ENCODE measurements around the gene NCCRP1.

Gene NCCRP1, protein sequence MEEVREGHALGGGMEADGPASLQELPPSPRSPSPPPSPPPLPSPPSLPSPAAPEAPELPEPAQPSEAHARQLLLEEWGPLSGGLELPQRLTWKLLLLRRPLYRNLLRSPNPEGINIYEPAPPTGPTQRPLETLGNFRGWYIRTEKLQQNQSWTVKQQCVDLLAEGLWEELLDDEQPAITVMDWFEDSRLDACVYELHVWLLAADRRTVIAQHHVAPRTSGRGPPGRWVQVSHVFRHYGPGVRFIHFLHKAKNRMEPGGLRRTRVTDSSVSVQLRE

DNA sequence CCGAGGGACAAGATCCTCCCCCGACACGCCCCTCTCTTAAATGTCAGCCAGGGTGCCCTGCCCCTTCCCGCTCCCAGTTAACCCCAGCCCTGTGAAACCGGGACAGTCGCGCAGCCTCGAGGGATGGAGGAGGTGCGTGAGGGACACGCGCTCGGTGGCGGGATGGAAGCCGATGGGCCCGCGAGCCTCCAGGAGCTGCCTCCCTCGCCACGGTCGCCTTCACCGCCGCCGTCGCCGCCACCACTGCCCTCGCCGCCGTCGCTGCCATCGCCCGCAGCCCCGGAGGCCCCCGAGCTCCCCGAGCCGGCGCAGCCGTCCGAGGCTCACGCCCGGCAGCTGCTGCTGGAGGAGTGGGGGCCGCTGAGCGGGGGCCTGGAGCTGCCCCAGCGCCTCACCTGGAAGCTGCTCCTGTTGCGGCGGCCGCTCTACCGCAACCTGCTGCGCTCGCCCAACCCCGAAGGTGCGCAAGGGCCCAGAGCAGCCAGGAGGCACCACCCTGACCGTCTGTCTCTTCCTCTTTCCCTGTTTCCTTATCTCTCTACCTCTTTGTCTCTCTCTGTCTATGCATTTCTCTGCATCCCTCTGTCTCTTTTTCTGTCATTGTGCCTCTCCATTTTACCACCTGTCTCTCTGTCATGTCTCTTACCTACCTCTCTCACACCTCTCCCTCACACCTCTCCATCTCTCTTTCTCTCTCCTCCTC lies at the start of gene NCCRP1:
TSS of gene NCCRP1 (plus strand) at position 105 of the 703 bp plus-strand sequence. CDS start at position 124, 19 bp downstream.
- no peak for DNase-seq (ENCODE audit: low spot score)

DNA sequence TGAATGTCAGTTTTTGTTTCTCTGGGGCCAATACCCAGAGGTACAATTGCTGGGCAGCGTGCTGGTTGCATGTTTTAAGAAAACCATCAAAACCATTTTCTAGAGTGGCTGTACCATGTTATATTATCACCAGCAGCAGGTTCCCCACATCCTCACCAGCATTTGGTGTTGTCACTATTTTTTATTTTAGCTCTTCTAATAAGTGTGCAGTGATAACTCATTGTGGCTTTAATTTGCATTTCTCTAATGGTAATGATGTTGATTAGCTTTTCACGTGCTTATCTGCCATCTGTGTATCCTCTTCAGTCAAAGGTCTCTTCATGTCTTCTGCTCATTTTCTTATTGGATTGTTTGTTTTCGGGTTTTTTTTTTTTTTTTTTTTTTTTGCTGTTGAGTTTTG lies 49.3 kb upstream of the NCCRP1 start:
- DNase-seq (ENCODE audit: low spot score) = no peak

DNA sequence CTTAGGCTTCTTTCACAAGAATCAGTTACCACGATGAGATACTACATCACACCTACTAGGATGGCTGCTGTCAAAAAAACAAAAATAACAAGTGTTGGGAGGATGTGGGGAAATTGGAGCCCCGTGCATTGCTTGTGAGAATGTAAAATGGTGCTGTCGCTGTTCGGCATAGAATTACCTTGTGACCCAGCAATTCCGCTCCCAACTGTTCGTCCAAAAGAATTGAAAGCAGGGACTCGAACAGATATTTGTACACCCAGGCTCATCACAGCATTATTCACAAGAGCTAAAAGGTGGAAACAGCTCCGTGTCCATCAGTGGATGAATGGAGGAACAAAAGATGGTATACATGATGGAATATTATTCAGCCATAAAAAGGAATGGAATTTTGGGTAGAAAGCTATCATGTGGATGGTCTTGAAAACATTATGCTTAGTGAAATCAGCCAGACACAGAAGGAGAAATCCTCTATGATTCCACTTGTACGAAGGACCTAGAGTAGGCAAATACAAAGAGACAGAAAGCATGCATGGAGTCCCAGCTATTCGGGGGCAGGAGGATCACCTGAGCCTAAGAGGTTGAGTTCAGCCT lies 47.7 kb upstream of the NCCRP1 start:
- DNase-seq (ENCODE audit: low spot score) = no peak

DNA sequence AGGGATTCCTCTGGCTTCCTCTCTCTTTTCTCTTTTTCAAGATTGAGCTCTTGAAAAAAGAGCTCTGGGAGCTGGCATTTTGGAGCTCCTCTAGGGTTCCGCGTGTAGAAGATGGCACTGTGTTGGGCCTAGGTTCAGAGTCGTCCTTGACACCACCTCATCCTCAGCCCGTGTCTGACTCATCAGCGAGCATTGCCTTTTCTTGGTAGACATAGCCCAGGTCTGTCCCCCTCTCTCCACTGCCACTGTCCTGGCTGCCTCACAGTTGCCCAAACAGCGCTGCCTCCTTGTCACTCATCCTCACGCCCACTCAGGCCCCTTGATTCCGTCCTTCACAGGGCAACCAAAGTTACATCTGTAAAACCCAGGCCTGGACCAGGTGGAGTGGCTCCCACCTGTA lies 46.5 kb upstream of the NCCRP1 start:
- no peak for DNase-seq (ENCODE audit: low spot score)

DNA sequence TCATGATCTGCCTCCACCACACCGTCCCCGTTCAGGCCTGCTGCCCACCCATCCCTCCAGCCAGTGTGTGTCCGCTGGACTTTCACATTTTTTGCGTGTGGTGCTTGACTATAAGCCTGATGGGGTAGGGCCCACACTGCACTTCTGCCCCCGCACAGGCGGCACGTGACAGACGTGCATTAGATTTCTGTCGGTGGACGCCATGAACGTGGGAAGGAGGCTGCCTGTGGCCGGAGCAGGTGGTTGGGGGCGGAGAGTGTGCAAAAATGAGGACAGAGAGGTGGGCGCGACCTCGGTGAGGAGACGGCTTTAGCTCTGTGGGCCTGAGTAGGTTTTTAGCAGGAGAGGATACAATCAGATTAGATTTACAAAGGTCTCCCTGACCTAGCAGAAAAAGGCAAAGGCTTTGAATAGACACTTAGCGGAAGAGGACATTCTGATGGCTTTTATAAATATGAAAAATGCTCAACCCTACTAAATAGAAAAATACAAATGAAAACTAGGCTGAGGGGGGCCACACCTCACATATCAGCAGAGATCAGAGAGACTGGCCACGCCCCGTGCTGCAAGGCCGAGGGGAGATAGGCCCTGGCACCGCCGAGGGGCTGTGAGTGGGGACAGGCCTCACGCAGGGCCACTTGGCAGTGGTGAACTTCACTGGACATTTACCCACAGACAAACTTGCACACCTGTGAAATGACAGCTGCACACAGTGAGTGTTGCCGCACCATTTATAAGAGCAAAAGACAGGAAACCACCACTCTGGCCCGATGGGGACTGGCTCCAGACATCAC lies 45.8 kb upstream of the NCCRP1 start:
- DNase-seq (ENCODE audit: low spot score) = no peak

DNA sequence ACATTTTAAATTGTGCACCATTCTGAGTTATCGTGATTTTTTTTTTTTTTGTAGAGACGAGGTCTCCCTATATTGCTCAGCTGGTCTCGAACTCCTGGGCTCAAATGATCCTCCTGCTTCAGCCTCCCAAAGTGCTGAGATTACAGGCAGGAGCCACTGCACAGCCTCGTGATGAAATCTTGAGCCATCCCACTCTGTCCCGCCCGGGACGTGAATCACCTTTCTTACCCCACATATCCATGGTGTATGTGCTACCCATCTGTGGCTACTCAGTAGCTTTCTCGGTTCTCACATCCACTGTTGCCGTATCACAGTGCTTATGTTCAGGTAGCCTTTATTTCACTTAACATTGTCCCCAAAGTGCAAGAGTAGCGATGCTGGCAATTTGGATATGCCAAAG lies 44.7 kb upstream of the NCCRP1 start:
- DNase-seq (ENCODE audit: low spot score) = no peak

DNA sequence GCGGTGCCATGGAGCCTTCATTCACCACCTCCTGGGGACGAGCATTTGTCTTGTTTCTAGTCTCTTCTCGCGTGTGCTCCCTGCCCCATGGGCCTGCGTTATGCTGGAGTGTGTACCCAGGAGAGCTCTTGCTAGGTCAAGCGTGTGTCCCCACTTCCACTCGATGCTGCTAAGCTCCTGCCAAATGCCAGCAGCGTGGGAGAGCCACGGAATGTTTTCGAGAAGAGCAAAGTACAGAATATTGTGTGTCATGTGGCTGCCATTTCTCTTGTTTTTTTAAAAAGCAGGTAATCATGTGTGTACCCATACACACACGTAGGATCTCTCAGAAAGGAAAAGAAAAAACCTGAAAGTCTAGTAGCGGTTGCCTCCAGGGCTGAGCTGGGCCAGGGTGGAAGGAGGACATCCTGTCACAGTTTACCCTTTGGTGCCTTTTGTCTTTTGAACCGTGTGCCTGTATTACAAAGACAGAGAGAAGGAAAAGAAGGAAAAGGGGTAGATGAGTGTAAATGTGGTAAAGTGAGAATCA lies 42.6 kb upstream of the NCCRP1 start:
- no peak for DNase-seq (ENCODE audit: low spot score)

DNA sequence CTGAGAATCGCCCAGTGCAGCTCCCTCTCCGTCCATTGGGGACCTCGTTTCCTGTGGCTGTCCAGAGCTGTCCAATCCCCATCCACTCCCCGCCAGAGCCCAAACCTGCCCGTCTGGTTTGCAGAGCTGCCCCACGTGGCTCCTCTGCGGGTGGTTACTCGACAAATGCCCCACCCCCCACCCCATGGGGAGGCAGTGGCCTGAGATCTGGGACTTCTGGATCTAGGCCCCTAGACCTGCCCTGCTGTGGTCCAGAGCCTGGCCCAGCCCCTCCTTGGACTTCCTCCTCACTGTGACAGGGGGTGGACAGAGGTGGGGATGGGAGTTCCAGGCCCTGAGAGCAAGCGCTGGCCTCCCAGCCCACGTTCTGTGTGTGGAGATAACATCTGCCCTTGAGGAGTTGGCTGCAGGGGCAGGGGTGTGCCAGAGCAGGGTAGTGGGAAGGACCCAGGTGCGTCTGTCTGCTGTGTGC lies 42.1 kb upstream of the NCCRP1 start:
- no peak for DNase-seq (ENCODE audit: low spot score)

DNA sequence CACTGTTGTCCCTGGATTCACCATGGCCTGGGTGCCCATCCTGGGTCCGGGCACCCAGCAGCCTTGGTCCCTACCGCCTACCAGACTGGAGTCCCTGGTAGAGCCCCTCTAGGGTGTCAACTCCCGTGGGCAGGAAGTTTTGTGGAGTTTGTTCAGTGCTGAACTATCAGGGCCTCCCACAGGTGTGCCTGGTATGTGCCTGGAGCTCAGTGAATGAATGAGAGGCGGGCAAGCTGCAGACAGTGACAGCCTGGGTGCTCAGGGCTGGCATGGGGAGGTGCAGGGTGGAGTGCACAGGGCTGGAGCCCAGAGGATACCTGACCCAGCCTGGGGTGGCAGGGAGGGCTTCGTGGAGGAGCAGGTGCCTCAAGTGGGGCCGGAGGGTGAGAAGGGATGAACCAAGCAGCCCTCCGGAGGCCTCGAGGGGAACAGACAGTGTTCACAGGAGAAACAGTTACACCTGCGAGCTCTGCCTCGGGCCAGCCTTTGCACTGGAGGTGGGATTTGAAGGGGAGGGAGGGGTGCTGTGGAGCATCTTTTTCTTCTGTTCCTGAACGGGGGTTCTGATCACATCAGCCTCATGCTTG lies 41.6 kb upstream of the NCCRP1 start:
- no peak for DNase-seq (ENCODE audit: low spot score)

DNA sequence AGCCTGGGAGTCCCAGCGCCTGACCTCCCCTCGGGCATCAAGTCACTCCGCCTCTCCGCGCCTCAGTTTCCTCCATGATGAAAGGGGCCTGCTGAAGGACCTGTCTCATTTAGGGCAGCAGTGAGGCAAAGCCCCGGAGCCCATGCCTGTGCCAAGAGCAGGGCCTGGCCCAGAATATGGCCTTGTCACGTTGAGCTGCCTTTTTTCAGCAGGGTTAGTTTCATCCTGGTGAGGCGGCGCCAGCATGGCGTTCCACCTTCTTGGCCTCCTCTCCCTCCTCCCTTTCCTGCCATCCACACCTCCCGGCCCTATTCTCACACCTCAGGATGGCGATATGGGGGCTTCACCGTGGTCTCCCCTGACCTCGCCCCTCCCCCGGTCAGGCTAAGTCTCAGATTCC lies 41.0 kb upstream of the NCCRP1 start:
- no peak for DNase-seq (ENCODE audit: low spot score)

DNA sequence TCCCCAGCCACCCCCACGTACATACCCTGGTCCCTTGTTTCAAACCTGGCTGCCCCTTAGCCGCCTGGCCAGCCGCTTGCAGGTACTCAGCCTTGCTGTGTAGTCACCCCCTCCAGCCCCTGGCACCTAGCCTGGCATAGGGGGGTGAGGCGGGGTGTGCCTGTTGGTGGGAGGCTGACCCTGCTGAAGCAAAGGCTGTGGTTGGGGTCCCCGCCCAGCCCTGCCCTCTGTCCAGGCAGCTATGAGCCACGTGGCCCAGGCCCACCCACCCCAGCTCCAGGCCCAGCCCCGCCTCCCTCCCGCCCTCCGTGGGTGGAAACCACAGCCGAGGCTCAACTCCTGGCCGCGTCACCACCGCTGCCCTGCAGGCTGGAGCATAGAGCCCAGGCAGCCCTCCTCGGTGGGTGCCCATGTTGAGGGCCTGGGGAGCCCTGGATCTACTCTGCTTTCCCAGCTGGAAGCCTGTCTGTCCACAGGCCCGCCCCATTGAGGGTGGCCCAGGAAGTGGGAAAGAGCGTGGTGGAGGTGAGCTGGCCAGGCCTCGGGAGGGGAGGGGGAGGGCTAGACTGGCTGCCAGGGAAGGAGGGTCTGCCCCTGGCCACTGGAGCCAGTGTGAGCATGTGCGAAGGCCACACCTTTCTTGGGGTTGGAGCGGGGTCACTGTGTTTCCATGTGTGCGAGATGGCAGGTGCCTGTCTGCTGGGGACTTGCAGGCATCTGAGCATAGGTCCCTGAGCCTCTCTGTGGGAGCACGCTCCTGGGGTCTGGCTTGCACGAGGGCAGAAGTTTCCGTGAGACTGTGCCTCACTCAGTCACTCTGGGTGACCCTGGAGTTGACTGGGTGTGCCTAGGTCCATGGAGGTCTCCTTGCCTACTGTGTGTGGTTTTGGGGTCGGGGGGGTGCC lies 40.2 kb upstream of the NCCRP1 start:
- DNase-seq (ENCODE audit: low spot score) = no peak

DNA sequence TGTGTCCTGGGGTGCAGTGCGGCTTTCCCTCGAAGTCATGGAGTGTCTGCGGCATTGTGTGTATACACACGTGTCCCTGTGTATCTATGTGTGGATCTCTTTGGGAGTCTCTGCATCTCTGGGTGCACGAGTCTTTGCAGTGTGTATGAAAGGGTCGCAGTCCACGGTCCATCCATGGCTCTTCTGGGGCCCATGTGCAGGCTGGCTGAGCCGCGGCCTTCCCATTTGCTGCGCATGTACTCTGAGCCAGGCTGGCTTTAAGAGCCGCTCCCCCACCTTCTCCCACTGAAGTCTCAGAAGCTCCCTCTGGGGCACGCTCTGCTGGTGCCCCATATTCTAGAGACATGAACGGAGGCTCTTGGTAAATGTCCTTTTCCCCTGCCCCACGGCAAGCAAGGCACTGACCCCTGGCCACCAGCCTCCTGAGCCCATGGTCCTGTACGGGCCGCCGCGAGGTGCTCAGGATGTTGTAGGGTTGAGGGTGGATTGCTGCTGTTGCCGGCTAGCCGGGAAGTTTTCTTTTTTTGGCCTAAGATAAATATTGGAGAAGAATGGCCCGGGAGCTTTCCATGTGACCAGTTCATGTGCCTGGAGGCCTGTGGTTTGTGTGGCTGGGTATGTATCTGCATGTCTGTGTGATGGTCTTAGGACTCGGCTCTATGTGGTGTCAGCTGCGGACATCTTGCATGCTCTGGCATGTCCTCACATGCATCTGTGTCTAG lies 39.3 kb upstream of the NCCRP1 start:
- no peak for DNase-seq (ENCODE audit: low spot score)

DNA sequence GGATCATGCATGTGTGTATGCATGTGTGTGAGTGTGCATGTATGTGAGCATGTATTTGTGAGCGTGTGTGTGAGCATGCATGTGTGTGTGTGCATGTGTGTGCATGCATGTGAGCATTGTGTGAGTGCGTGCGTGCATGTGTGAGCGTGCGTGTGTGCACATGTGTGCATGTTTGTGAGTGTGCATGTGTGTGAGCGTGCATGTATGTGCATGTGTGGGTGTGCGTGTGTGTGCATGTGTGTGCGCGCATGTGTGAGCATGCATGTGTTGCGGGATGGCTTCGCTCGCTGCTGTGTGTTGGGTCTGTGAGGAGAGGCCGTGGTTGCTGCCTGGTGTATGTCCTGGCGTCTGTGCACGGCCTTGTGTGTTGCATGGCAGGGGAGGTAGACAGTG lies 38.8 kb upstream of the NCCRP1 start:
- DNase-seq (ENCODE audit: low spot score) = no peak

DNA sequence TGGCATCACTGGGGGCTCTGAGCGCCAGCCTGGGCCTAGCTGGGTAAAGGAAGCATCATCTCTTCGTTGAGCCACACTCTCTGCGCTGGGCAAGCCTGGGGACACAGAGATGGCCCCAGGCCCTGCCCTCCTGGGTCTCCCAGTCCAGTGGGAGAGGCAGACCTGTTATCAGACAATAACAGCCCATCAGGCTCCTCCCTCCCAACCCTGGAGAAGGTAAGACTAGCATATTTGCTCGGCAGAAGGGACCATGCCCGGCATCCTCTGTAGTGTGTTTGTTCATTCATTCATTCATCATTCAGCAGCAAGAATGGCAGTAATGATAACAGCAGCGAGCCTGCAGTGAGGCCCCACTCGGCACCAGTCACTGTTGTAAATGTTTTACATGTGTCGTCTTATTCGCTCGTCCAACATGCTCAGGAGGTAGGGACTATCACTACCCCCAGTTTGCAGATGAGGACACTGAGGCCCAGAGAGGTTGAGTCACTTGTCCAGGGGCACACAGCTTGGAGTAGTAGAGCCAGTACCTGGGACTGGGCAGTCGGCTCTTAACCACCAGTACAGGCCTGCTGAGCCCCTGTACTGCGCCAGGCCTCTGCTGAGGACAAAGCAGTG lies 38.0 kb upstream of the NCCRP1 start:
- no peak for DNase-seq (ENCODE audit: low spot score)

DNA sequence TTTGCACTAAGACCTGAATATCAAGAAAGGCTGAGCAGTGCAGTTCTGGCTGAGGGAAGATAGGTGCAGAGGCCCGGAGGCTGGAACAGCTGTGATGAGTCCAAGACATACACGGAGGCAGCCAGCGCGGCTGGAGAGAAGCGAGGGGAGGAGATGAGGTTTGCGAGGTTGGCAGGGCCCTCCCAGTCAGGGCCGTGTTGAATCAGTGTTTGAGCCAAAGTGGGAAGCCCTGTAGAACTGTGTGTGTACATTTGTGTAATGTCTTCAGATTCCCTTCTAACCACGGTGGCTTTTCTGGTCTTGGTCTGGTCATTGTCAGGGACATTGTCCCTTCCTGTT lies 36.3 kb upstream of the NCCRP1 start:
- DNase-seq (ENCODE audit: low spot score) = no peak

DNA sequence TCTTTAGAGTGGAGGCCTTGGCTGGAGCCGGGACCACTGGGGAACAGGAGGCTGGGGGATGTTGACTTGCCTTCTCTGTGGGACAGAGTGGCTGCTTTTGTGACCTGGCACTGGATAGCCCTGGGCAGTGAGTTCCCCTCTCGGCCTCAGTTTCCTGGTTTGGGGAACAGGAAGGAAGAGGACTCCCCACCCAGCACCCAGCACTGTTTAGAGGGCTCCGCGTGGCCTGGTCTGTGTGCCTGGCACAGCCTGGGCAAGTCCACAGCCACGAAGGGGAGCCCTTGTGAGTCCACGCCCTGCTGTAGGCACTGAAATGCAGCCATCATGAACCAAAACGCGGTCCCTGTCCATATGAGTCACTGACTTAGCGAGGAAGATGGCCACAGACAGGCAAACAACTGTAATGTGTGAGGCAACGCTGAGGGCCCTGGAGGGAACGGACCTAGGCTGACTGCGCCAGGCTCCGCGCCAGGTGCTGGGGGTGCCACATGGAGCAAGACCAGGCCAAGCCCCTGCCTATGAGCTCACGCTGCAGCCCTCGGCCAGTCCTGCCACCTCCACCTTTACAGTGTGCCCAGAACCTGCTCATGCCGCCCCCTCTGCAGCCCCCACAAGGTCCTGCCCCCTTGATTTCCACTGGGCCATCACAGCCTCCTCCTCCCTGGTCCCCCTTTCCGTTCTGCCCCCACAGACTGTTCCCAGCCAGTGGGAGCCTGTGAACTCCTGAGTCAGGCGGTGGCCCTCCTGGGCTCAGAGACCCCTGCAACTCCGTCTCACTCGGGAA lies 35.7 kb upstream of the NCCRP1 start:
- DNase-seq (ENCODE audit: low spot score) = no peak

DNA sequence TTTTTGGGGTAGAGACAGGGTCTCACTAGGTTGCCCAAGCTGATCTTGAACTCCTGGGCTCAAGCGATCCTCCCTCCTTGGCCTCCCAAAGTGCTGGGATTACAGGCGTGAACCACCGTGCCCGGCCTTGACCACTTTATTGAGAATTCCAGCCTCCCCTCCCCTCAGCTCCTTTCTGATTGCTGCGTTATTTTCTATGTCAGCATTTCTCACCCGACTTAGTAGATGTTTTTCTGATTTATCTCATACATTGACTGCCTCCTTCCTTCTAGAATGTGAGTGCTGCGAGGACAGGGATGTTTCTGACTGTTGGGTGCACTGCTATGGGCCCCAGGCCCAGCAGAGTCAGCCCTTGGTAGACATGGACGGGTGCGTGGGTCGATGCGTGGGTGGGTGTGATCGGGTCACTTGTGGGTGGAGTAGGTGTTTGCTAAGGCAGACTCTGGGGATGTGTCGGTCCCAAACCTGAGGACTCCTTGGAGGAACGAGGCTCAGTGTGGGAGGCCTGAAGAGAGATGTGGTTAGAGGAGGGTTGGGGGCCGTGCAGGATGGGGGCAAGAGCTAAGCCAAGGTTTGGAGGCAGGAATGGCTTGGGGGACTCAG lies 34.2 kb upstream of the NCCRP1 start:
- no peak for DNase-seq (ENCODE audit: low spot score)

DNA sequence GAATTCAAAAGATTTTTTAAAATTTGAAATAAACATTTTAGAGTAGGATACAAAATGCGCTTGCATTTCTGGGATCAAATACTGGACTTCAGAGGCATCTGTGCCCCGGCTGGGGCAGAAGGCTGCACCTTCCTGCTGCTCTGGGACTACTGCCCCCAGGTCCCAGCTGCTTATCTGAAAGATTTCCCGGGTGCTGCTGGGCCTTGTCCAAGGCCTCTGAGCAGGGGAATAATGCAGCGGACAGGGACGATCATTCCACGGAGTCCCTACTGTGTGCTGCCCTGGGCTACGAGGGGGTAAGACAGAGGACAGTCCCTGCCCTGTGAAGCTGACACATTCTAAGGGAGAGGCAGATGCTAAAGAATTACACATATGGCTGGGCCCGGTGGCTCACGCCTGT lies 33.1 kb upstream of the NCCRP1 start:
- no peak for DNase-seq (ENCODE audit: low spot score)

DNA sequence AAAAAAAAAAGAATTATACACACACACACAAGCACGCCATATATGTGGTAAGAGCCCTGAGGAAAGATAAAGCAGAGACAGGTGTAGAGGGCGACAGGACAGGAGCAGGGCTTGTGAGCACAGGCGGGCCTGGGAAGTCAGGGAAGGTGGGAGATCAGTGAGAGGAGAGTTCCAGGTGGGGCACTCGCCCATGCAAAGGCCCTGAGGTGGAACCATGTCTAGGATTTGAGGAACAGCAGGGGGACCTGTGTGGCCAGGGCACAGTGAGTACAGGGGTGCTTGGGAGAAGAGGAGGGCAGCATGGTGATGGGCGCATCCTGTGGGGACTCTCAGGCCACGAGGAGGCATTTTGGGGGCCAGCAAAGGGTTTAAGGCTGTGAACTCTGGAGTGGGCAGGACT lies 32.5 kb upstream of the NCCRP1 start:
- DNase-seq (ENCODE audit: low spot score) = no peak

Data from cerebellar cortex (tissue), 1 donor.